Measurements from ENCODE around the gene ARL3.

The ARL3 gene

GRCh38 chr10:102657984-102658724 is 56.0 kb downstream of the ARL3 start:
- H3K4me3 ChIP-seq (ENCODE audit: low read depth, low read length): no peak overlapping the region
- no peak for DNase-seq (ENCODE audit: low read depth, low spot score)
- in situ Hi-C loops (cut with HindIII; ENCODE audit: low sequenced_read_pairs): no loop called here
- no peak for TF ChIP-seq CTCF (IDR thresholded peaks at IDR 0.05; ENCODE audit: low read depth, low read length)

GRCh38 chr10:102657451-102657850 is 56.7 kb downstream of the ARL3 start:
- no peak for TF ChIP-seq CTCF (IDR thresholded peaks at IDR 0.05; ENCODE audit: low read depth, low read length)
- in situ Hi-C loops (cut with HindIII; ENCODE audit: low sequenced_read_pairs): no loop called here
- DNase-seq (ENCODE audit: low read depth, low spot score): no peak
- H3K4me3 ChIP-seq (ENCODE audit: low read depth, low read length): no peak overlapping the region

GRCh38 chr10:102656791-102657371 is 57.3 kb downstream of the ARL3 start:
- in situ Hi-C loops (cut with HindIII; ENCODE audit: low sequenced_read_pairs): no loop called here
- no peak for TF ChIP-seq CTCF (IDR thresholded peaks at IDR 0.05; ENCODE audit: low read depth, low read length)
- no peak overlapping the region for H3K4me3 ChIP-seq (ENCODE audit: low read depth, low read length)
- no peak for DNase-seq (ENCODE audit: low read depth, low spot score)

- TF ChIP-seq CTCF (IDR thresholded peaks at IDR 0.05; ENCODE audit: low read depth, low read length): no peak
- in situ Hi-C loops (cut with HindIII; ENCODE audit: low sequenced_read_pairs): no loop called here
- DNase-seq (ENCODE audit: low read depth, low spot score): no peak
- no peak overlapping the region for H3K4me3 ChIP-seq (ENCODE audit: low read depth, low read length)
These were observed 58.2 kb downstream of the ARL3 start for GRCh38 chr10:102656026-102656425.

- in situ Hi-C loops (cut with HindIII; ENCODE audit: low sequenced_read_pairs): no loop called here
- no peak for DNase-seq (ENCODE audit: low read depth, low spot score)
- H3K4me3 ChIP-seq (ENCODE audit: low read depth, low read length): no peak overlapping the region
- no peak for TF ChIP-seq CTCF (IDR thresholded peaks at IDR 0.05; ENCODE audit: low read depth, low read length)
These were observed 59.2 kb downstream of the ARL3 start for GRCh38 chr10:102654969-102655368.

GRCh38 chr10:102654566-102654965 is 59.6 kb downstream of the ARL3 start:
- TF ChIP-seq CTCF (IDR thresholded peaks at IDR 0.05; ENCODE audit: low read depth, low read length): no peak
- no peak overlapping the region for H3K4me3 ChIP-seq (ENCODE audit: low read depth, low read length)
- no peak for DNase-seq (ENCODE audit: low read depth, low spot score)
- in situ Hi-C loops (cut with HindIII; ENCODE audit: low sequenced_read_pairs): no loop called here

All from astrocyte of the spinal cord (primary cell).